Fibroblast of gingiva (primary cell): Measurements from ENCODE around the gene C16orf90.

Experiments used
- DNase-seq: peaks from one replicate; pipeline ENCODE4 v3.0.0-alpha.2; 2011; ENCODE audit warnings: low read depth

Gene C16orf90

GRCh38 chr16:3461151-3461550 lies 34.1 kb downstream of the C16orf90 start:
- no peak for DNase-seq

- DNase-seq, result no peak
These were observed 34.7 kb downstream of the C16orf90 start for GRCh38 chr16:3460585-3460984.

GRCh38 chr16:3460121-3460520 lies 35.2 kb downstream of the C16orf90 start:
- DNase-seq, result no peak

DNA sequence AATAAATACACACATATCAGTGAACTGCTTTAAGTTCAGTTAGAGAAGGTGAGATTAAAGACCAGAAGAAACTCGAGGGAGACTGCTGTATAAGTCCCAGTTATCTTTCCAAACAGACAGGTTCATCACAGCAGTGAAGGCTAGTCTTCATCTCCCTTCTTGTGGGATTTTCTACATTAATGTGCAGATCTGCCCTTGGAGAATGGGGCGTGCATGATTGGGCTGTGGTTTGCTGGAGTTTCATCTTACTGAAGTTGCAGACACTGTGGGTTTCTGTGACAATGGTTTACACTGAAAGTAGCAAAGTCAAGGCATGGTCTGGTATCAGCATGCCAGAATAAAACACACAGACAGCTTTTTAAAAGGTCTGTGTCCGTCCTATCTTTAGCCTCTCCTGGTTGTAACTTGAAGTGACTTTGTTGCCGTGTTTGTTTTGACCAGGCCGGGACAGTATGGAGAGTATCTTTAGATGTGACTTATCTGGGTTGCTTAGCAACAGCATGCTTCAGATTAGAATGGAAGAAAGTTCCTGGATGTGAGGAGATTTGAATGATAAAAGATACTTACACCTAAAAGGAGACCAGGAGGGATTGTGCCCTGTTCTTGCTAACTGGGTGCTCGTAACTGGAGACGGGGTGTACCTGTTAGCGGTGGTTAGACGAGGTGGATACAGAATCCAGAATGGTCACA lies 35.7 kb downstream of the C16orf90 start:
- DNase-seq, result no peak

- peak; percentile 34 for DNase-seq
These were observed 36.4 kb downstream of the C16orf90 start for GRCh38 chr16:3458852-3459361.

DNA sequence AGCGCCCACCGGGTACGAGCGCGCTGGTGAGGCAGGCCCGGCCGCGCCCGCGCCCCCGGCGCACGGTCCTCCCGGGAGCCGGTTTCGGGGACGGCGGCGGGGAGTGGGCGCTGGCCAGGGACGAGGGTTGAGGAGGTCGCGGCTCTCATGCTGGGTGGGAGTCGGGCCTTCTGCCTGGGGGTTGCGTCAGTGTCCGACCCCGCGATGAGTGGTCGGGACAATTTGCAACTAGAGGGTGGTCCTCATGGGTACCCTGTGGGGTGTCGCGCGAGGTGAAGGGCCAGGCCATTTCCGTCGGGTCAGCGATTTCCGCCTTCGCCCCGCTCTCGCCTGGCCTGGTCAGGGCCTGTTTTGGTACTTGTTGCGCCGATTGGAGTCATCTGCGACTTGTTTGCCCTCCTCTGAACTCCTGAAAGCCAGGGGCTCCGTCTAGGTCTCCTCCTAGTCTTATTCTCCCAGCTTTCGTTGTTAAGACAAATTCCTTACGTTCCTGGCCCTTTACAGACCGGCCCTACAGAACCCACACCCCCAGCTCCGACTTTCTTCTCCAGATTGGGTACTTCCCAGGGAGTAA lies 36.9 kb downstream of the C16orf90 start:
- DNase-seq, result no peak

- peak; percentile 85 for DNase-seq
These were observed 37.6 kb downstream of the C16orf90 start for GRCh38 chr16:3457434-3458252.

DNA sequence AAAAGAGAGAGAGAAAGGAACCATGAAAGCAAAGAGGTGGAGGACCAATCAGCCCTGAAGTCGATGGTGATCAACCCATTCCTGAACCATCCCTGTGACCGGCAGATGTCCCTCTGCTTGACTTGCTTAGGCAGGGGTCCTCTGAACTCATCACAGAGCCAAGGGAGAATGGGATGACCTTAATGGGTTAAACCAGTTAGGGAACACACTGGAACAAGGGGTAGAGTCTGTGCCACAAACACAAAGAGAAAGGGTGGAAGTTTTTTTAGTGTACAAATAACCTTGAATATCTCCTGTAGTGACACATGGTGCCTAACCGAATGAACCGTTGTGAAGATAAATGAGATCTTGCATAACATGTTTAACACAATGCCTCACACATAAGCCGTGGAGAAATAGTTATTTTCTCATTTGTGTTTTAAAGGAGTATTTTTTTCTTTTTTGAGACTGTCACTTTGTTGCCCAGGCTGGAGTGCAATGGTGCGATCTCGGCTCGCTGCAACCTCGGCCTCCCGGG lies 40.6 kb downstream of the C16orf90 start:
- no peak for DNase-seq

- no peak for DNase-seq
These were observed 41.2 kb downstream of the C16orf90 start for GRCh38 chr16:3454093-3454492.

DNA sequence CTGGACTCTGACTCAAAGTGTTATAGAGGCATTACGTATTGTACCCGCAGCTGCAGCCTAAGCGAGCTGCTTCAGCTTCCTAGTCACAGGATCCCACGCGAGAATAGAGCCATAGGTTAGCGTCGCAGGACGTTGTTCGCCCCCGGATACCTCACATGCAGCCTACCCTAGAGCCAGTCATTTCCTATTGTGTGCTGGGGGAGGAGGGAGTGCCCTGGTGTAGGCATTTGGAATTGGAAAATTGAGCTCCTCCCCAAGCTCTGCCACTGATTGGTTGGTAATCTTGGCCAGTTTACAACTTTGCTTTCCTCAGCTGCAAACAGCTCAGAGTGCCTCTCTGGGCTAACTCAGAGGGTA lies 51.3 kb downstream of the C16orf90 start:
- DNase-seq, result peak; percentile 70
